OCI-LY7 (cell line): ENCODE results near the gene SLC50A1.

Source experiments
- CTCF ChIP-seq: fragments of 200-600 bp; sonication (generic); conservative IDR thresholded peaks from 2 replicates; pipeline ENCODE4 v1.5.1; 2014; ENCODE audit warnings: mild to moderate bottlenecking, antibody characterized with exemption, low read length, moderate library complexity, mixed read lengths
- EZH2phosphoT487 ChIP-seq: fragments of 200-600 bp; sonication (generic); IDR thresholded peaks from 2 replicates; pipeline ENCODE4 v1.6.1; 2018; ENCODE audit warnings: low read depth, borderline replicate concordance, mild to moderate bottlenecking, mixed run types, antibody characterized with exemption, low read length, moderate library complexity, mixed read lengths

- TF ChIP-seq CTCF, result no peak
- TF ChIP-seq EZH2phosphoT487, result no peak
These were observed 36.4 kb downstream of the SLC50A1 start for GRCh38 chr1:155171836-155172731.
